HG03469 (cell line): Measurements from ENCODE around the gene YBX2.

Experiments
- ATAC-seq: cut with Tn5 transposase; IDR thresholded peaks from one replicate; pipeline ENCODE4 v1.9.1; 2021; ENCODE audit warnings: mild to moderate bottlenecking, moderate library complexity, moderate number of reproducible peaks; ENCODE audit not compliant: unreplicated experiment

Gene YBX2

GRCh38 chr17:7304179-7304578 is 9.7 kb upstream of the YBX2 start:
- ATAC-seq: no peak

GRCh38 chr17:7296189-7296861 is 1.9 kb upstream of the YBX2 start:
- no peak for ATAC-seq

GRCh38 chr17:7295230-7296180 is 1.1 kb upstream of the YBX2 start:
- no peak for ATAC-seq

- no peak for ATAC-seq
Measured at GRCh38 chr17:7293816-7294613, 424 bp downstream of the YBX2 start.

- ATAC-seq: no peak
Measured at GRCh38 chr17:7293159-7293558, 1.3 kb downstream of the YBX2 start.

- no peak for ATAC-seq
Measured at GRCh38 chr17:7292729-7293128, 1.7 kb downstream of the YBX2 start.

- ATAC-seq: no peak
Measured at GRCh38 chr17:7292194-7292593, 2.2 kb downstream of the YBX2 start.

- no peak for ATAC-seq
Measured at GRCh38 chr17:7290685-7291084, 3.8 kb downstream of the YBX2 start.

- no peak for ATAC-seq
Measured at GRCh38 chr17:7290166-7290565, 4.3 kb downstream of the YBX2 start.

- ATAC-seq: no peak
Measured at GRCh38 chr17:7289256-7290032, 5.0 kb downstream of the YBX2 start.

GRCh38 chr17:7285679-7286078 is 8.8 kb downstream of the YBX2 start:
- ATAC-seq: no peak

- no peak for ATAC-seq
Measured at GRCh38 chr17:7284911-7285310, 9.5 kb downstream of the YBX2 start.

GRCh38 chr17:7283471-7284216 is 10.8 kb downstream of the YBX2 start:
- ATAC-seq: no peak

GRCh38 chr17:7282752-7283321 is 11.6 kb downstream of the YBX2 start:
- no peak for ATAC-seq

- no peak for ATAC-seq
Measured at GRCh38 chr17:7281953-7282751, 12.3 kb downstream of the YBX2 start.

GRCh38 chr17:7281074-7281952 is 13.1 kb downstream of the YBX2 start, which contains the start of gene SLC2A4:
TSS of gene SLC2A4 (plus strand) at chr17:7281718. CDS start at chr17:7281935, 217 bp downstream.
- ATAC-seq: no peak

GRCh38 chr17:7280519-7281073 is 13.8 kb downstream of the YBX2 start:
- ATAC-seq: no peak
